Esophagus (tissue), 2 donors: ENCODE results near the gene GPER1. TPM values are rescaled to one million over a fixed set of nuclear protein-coding genes. Genes with fewer than 3 reads are reported as not detected.

Experiments used
- H3K27ac ChIP-seq, 2 donors: one replicate each; pipeline ENCODE4 v1.5.1; 2013; ENCODE audit warnings: low read depth in 2 of 2, mild to moderate bottlenecking in 2 of 2, inconsistent platforms in 1 of 2, low read length in 1 of 2, moderate library complexity in 1 of 2
- H3K27me3 ChIP-seq, 2 donors: one replicate each; pipeline ENCODE4 v1.6.1; 2013; ENCODE audit warnings: low read length in 2 of 2, control low read depth in 1 of 2, mild to moderate bottlenecking in 1 of 2; ENCODE audit not compliant: insufficient read depth in 2 of 2, control insufficient read depth in 1 of 2
- H3K36me3 ChIP-seq, 2 donors: one replicate each; pipeline ENCODE4 v1.6.1; 2013; ENCODE audit warnings: low read length in 1 of 2; ENCODE audit not compliant: control insufficient read depth in 2 of 2, insufficient read depth in 2 of 2
- H3K4me1 ChIP-seq, 2 donors: one replicate each; pipeline ENCODE4 v1.6.1; 2013; ENCODE audit warnings: low read length in 1 of 2; ENCODE audit not compliant: control insufficient read depth in 2 of 2, insufficient read depth in 2 of 2
- H3K4me3 ChIP-seq, 2 donors: one replicate each; pipeline ENCODE4 v1.5.1; 2013; ENCODE audit warnings: low read length in 2 of 2, mild to moderate bottlenecking in 2 of 2, low read depth in 1 of 2, moderate library complexity in 1 of 2
- H3K9me3 ChIP-seq, 2 donors: one replicate each; pipeline ENCODE4 v1.6.1; 2013; ENCODE audit warnings: mild to moderate bottlenecking in 2 of 2, low read depth in 1 of 2, low read length in 1 of 2, moderate library complexity in 1 of 2; ENCODE audit not compliant: control insufficient read depth in 2 of 2, insufficient read depth in 1 of 2
- WGBS, 2 donors: extraction: QIAGEN DNeasy Blood & Tissue Kit; methylation state at CpG; one replicate each; pipeline ENCODE4 v1.1.7; 2013; 5-methylcytosine and 5-hydroxymethylcytosine counted together
- polyA plus RNA-seq, 2 donors: library from polyadenylated mRNA; stranded (reverse); fragments of 200-250 nt; gene quantifications; one replicate each; pipeline ENCODE4 v1.2.3, GENCODE V29; 2013
- donor health status: healthy with polysubstance abuse.
- donor health status: Bipolar disorder and iron deficiency.

Gene GPER1
- polyA plus RNA-seq, 2 donors: 0.81 to 1.1 TPM

DNA sequence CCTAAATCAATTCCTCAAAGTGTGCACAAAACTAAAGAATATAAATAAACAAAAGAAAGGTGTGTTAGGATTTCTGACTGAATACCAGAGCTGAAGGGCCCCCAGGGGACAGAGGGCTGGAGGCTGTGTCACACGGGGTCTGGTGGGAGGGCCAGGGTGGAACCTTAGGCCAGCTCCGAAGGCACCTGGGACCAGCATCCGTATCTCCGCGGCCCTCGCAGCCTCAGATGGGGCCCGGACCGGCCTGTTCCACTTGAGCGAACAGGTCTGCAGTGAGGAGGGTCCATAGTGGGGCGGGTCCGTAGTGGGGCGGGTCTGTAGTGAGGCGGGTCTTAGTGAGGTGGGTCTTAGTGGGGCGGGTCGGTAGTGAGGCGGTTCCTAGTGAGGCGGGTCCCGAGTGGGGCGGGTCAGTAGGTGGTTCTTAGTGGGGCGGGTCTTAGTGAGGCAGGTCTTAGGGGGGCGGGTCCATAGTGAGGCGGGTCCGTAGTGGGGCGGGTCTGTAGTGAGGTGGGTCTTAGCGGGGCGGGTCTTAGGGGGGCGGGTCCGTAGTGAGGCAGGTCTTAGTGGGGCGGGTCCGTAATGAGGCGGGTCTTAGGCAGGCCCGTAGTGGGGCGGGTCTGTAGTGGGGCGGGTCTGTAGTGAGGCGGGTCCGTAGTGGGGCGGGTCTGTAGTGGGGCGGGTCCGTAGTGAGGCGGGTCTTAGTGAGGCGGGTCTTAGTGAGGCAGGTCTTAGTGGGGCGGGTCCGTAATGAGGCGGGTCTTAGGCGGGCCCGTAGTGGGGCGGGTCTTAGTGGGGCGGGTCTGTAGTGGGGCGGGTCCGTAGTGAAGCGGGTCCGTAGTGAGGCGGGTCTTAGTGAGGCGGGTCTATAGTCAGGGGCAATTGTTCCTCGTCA is 28.5 kb upstream of the GPER1 start:
- Histone ChIP-seq H3K36me3 (peaks cover 0 to 11% of the 10 kb centered on the region in 2 donors), H3K4me1 (peaks cover 0 to 44% of the 10 kb centered on the region in 2 donors), H3K27me3 (no peaks in the 10 kb centered on the region), H3K9me3 (no peaks in the 10 kb centered on the region), H3K27ac (peak overlapping the region; percentile 74 to 79), H3K4me3 (no peak overlapping the region)
- 27 to 40% methylated on average over 47 to 55 of the region's 55 CpGs for WGBS, 2 donors

DNA sequence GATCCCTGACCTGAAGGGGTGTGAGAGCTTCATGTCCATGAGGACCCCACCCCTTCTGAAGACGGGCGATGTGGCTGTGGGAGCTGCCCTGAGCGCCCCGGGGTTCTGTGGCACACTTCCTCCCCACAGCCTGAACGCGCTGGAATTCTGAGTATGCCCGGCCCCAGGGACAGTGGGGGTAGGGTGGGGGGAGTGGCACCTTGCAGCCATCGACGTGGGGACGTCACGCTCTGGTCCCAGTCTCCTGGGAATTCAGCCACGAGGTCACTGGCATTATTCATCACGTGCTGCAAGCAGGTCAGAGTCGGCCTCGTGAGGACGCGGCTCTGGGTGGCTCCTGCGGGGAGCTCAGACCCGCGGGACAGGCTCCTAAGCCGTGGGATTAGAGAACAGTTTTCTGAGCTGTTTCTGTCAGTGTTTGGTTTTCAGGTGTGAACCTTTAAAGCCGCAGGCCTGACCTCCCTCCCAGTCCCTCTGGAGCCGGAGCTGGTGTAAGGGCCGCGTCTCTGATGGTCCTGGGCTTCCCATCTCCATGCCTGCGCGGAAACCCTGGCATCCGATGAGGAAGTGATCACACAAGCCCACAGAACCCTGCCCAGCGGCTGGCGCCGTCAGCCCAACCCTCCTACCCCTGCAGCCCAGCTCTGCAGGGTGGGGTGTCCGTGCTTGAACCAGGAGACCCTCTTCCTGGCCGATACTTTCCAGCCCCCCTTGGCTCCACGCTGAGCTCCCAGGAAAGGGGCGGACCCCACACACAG is 27.4 kb upstream of the GPER1 start:
- no peaks in the 10 kb centered on the region for H3K27me3 ChIP-seq
- peak overlapping the region; percentile 50 to 62 for H3K27ac ChIP-seq
- WGBS, 2 donors: 29 to 45% methylated on average over 35 of the region's 35 CpGs
- H3K4me3 ChIP-seq: no peak overlapping the region
- peaks cover 0 to 8% of the 10 kb centered on the region in 2 donors for H3K36me3 ChIP-seq
- H3K9me3 ChIP-seq: no peaks in the 10 kb centered on the region
- peaks cover 0 to 51% of the 10 kb centered on the region in 2 donors for H3K4me1 ChIP-seq

DNA sequence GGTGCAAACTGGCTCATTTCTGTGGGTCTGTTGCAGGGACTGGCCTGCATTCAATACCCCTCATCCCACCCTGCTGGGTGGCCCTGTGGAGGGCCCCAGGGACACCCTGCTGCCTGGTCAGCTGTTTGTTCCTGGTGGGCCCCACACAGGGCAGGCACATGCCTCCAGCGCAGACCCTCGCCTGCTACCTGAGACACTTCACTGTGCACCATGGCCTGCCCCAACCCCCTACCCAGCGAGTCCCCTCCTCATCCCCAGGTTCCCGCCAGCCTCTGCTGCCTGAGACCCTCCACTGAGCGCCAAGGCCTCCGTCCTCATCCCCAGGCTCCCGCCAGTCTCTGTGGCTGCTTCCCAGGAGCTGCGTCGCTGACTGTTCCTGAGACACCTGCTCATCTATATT is 26.7 kb upstream of the GPER1 start:
- WGBS, 2 donors: 94% methylated on average over 9 of the region's 9 CpGs
- Histone ChIP-seq H3K9me3 (no peaks in the 10 kb centered on the region), H3K4me3 (no peak overlapping the region), H3K27me3 (no peaks in the 10 kb centered on the region), H3K4me1 (peaks cover 0 to 50% of the 10 kb centered on the region in 2 donors), H3K27ac (no peak overlapping the region), H3K36me3 (peaks cover 0 to 8% of the 10 kb centered on the region in 2 donors)

DNA sequence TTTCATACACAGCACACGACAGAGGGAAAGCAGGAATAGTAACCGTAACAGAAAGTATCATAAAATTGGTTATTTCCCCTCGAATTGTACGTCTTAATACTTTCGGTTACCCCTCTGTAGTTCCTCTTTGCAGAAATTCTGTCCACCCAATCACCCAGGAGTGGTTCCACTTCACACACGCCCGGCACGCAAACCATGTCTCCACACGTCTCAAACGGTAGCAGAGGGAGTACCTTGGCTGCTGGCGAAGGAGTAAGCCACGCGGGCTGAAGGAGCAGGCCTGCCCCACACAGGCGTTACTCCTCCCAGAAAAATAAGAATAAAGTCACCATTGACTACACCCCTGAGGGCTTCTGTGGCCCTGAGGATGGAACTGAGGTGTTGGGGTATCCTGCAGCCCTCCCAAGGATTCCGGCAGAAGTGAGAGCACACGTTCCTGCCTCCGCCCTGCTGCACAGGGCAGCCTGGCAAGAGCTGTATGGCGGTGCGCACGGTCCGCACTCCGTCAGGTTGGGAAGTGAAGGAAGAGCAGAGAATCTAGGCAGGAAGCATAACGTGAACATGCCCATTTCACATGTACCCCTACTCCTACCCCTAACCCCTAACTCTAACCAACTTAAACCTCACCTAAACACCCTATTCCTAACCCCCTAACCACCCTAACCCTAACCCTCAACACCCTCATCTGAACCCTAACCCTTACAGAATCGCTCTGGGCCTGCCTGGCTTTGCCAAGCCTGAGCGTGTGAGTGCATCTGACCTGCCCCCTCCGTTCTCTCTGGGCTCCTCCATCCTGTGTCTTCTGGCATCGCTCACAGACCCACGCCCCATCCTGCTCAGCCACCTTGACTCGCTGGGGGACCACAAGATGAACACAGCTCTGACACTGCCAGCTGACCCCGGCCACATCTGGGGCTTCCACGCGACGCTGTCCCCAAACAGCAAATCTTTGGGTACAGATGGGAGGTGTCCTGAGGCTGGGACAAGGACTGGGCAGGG is 25.3 kb upstream of the GPER1 start:
- H3K27ac ChIP-seq: peak overlapping the region; percentile 44 to 72
- H3K9me3 ChIP-seq: no peaks in the 10 kb centered on the region
- no peak overlapping the region for H3K4me3 ChIP-seq
- peaks cover 0 to 4% of the 10 kb centered on the region in 2 donors for H3K36me3 ChIP-seq
- no peaks in the 10 kb centered on the region for H3K27me3 ChIP-seq
- WGBS, 2 donors: 54 to 70% methylated on average over 33 of the region's 33 CpGs
- peaks cover 0 to 44% of the 10 kb centered on the region in 2 donors for H3K4me1 ChIP-seq

DNA sequence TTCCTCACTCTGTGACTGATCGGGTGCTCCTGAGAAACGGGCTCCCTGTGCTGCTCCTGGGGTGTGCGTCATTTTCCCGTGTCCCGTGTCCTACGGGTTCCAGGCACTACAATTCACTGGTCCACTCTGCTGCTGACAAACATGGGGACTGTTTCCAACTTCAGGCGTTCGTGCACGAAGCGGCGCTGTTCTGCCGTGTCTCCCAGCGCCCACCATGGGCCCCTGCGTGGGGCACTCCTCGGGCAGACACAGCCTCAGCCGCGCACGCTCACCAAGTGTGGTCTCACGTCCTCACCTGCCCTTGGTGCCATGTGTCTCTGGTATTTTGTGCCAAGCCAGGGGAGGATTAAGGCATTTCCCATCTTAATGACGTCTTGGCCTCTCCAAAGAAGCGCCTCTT is 24.6 kb upstream of the GPER1 start:
- 69 to 83% methylated on average over 21 of the region's 21 CpGs for WGBS, 2 donors
- peak overlapping the region in 1 of 2 donors; percentile 72 for H3K27ac ChIP-seq
- H3K4me3 ChIP-seq: no peak overlapping the region
- H3K27me3 ChIP-seq: no peaks in the 10 kb centered on the region
- no peaks in the 10 kb centered on the region for H3K36me3 ChIP-seq
- no peaks in the 10 kb centered on the region for H3K9me3 ChIP-seq
- peaks cover 0 to 43% of the 10 kb centered on the region in 2 donors for H3K4me1 ChIP-seq

DNA sequence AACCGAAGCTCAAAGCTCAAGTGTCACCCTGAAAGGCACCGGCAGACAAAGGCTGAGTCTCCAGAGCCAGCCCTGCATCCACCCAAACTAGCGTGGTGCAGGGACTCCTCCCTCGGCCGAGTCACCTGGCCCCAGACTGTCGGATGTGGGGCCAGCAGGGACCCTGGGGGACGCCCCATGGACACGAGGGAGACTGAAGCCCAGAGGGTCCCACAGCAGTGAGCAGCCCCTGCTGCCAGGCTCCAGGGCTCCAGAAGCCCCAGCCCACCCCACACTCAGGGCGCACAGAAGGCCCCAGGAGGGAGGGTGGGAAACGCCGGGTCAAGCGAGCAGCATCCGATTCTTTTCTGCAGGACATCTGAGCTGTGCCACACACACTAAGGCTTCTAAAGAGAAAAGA is 23.3 kb upstream of the GPER1 start:
- Histone ChIP-seq H3K4me3 (no peak overlapping the region), H3K27ac (no peak overlapping the region), H3K36me3 (no peaks in the 10 kb centered on the region), H3K27me3 (no peaks in the 10 kb centered on the region), H3K9me3 (no peaks in the 10 kb centered on the region), H3K4me1 (peaks cover 0 to 43% of the 10 kb centered on the region in 2 donors)
- 79 to 84% methylated on average over 13 of the region's 13 CpGs for WGBS, 2 donors

DNA sequence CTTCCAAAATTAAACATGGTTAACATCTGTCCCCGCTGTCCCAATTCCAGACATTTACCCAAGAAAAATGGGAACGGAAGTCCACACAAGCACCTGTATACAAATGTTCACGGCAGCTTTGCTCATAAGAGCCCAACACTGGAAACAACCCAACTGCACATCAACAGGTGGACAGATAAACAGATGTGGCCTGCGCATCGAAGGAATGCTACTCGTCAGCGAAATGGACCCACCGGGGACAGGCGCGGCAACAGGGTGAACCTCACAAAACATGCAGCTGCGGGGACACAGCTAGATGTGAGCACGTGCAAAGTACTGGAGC is 22.7 kb upstream of the GPER1 start:
- H3K4me3 ChIP-seq: no peak overlapping the region
- H3K27ac ChIP-seq: no peak overlapping the region
- 66 to 72% methylated on average over 12 of the region's 12 CpGs for WGBS, 2 donors
- peaks cover 0 to 41% of the 10 kb centered on the region in 2 donors for H3K4me1 ChIP-seq
- H3K9me3 ChIP-seq: no peaks in the 10 kb centered on the region
- H3K27me3 ChIP-seq: no peaks in the 10 kb centered on the region
- no peaks in the 10 kb centered on the region for H3K36me3 ChIP-seq

DNA sequence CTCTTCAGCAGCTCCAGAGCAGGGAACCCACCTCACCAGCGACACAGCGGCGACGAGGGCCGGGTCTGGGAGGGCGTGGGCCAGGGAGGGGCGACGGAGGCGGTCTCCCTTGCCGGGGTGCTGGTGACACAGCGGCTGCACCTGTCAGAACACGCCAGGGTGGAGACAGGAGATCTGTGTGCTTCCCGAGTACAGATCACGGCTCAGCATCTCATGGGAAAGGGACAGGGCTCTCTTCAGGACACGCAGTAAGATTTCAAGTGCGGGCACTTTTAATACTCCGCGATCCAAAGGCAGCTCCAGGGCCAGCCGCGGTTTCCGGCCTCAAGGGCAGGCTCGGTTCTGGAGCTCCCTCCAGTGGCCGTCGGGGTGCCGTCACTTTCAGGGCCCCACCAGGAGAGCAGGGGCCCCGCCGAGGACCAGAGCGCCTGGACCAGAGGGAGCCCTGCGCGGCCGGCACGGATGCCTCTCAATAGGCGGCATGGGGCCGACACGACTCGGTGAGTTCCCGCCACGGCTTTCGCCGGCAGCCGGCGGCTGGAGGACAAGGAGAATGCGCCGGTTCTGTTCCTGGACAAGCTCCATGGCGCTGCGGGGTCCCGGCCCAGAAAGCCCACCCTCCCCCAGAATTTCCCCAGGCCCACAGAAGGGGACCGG is 22.2 kb upstream of the GPER1 start:
- Histone ChIP-seq H3K27me3 (no peaks in the 10 kb centered on the region), H3K36me3 (no peaks in the 10 kb centered on the region), H3K4me3 (no peak overlapping the region), H3K27ac (peak overlapping the region in 1 of 2 donors; percentile 8), H3K4me1 (peaks cover 0 to 38% of the 10 kb centered on the region in 2 donors), H3K9me3 (peaks cover 0 to 5% of the 10 kb centered on the region in 2 donors)
- 8 to 9% methylated on average over 44 to 48 of the region's 48 CpGs for WGBS, 2 donors
